ENCODE measurements around the gene CCDC175.

CCDC175 gene

GRCh38 chr14:59538936-59539335 lies 37.7 kb downstream of the CCDC175 start:
- no peak for DNase-seq

- no peak for DNase-seq
These were observed 39.1 kb downstream of the CCDC175 start for GRCh38 chr14:59537476-59537875.

GRCh38 chr14:59534361-59534987 lies 42.1 kb downstream of the CCDC175 start:
- no peak for DNase-seq

GRCh38 chr14:59532419-59532818 lies 44.2 kb downstream of the CCDC175 start:
- no peak for DNase-seq

- DNase-seq = no peak
These were observed 46.3 kb downstream of the CCDC175 start for GRCh38 chr14:59530349-59530748.

- DNase-seq = no peak
These were observed 47.4 kb downstream of the CCDC175 start for GRCh38 chr14:59529189-59529588.

GRCh38 chr14:59520224-59520623 lies 56.4 kb downstream of the CCDC175 start:
- no peak for DNase-seq

GRCh38 chr14:59511916-59512575 lies 64.6 kb downstream of the CCDC175 start:
- DNase-seq = no peak

GRCh38 chr14:59510966-59511365 lies 65.6 kb downstream of the CCDC175 start:
- DNase-seq = no peak

- DNase-seq = no peak
These were observed 66.6 kb downstream of the CCDC175 start for GRCh38 chr14:59510001-59510400.

GRCh38 chr14:59509101-59509500 lies 67.5 kb downstream of the CCDC175 start:
- no peak for DNase-seq

- no peak for DNase-seq
These were observed 68.9 kb downstream of the CCDC175 start for GRCh38 chr14:59507752-59508103.

- peak; percentile 46 for DNase-seq
These were observed 69.4 kb downstream of the CCDC175 start for GRCh38 chr14:59507063-59507751.

GRCh38 chr14:59503256-59503655 lies 73.4 kb downstream of the CCDC175 start:
- DNase-seq = no peak

GRCh38 chr14:59500732-59501131 lies 75.9 kb downstream of the CCDC175 start:
- no peak for DNase-seq

GRCh38 chr14:59492384-59492783 lies 84.2 kb downstream of the CCDC175 start:
- no peak for DNase-seq

GRCh38 chr14:59490756-59491155 lies 85.9 kb downstream of the CCDC175 start:
- DNase-seq = no peak

GRCh38 chr14:59484639-59485175 lies 91.9 kb downstream of the CCDC175 start:
- no peak for DNase-seq

- peak; percentile 96 for DNase-seq
These were observed 92.6 kb downstream of the CCDC175 start, which contains the start of the genes JKAMP and L3HYPDH for GRCh38 chr14:59483819-59484638. Gene JKAMP (plus strand): TSS chr14:59484517. CDS start chr14:59484590, 73 bp downstream. Gene L3HYPDH (minus strand): TSS chr14:59484408. CDS start chr14:59484316, 92 bp downstream.

GRCh38 chr14:59483363-59483762 lies 93.2 kb downstream of the CCDC175 start:
- DNase-seq = no peak

- DNase-seq = no peak
These were observed 93.9 kb downstream of the CCDC175 start for GRCh38 chr14:59482541-59483331.

All from RPMI8226 (cell line).